ENCODE measurements around the gene CITED2.

- TF ChIP-seq POLR2A (IDR thresholded peaks at IDR 0.05): no peak
- TF ChIP-seq, protein P1, sequence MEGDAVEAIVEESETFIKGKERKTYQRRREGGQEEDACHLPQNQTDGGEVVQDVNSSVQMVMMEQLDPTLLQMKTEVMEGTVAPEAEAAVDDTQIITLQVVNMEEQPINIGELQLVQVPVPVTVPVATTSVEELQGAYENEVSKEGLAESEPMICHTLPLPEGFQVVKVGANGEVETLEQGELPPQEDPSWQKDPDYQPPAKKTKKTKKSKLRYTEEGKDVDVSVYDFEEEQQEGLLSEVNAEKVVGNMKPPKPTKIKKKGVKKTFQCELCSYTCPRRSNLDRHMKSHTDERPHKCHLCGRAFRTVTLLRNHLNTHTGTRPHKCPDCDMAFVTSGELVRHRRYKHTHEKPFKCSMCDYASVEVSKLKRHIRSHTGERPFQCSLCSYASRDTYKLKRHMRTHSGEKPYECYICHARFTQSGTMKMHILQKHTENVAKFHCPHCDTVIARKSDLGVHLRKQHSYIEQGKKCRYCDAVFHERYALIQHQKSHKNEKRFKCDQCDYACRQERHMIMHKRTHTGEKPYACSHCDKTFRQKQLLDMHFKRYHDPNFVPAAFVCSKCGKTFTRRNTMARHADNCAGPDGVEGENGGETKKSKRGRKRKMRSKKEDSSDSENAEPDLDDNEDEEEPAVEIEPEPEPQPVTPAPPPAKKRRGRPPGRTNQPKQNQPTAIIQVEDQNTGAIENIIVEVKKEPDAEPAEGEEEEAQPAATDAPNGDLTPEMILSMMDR (IDR thresholded peaks at IDR 0.05): no peak
These were observed 31.2 kb downstream of the CITED2 start for GRCh38 chr6:139343052-139343750.
